Activated CD4-positive, alpha-beta T cell treated with anti-CD3 and anti-CD28 coated beads, Interleukin-2, amount 50 U/mL, for 24 hours (primary cell): ENCODE measurements around the gene RECQL.
"Not testable (repeated sequence)": the region's sequence is repeated elsewhere in the genome, so short reads cannot be mapped to it uniquely, and the experiment has no call there.

Experiments used
- DNase-seq, 2 donors: peaks; one replicate each; pipeline ENCODE4 v3.0.0-alpha.2; 2020; ENCODE audit warnings: low read depth in 1 of 2, low spot score in 1 of 2

Gene RECQL

DNA sequence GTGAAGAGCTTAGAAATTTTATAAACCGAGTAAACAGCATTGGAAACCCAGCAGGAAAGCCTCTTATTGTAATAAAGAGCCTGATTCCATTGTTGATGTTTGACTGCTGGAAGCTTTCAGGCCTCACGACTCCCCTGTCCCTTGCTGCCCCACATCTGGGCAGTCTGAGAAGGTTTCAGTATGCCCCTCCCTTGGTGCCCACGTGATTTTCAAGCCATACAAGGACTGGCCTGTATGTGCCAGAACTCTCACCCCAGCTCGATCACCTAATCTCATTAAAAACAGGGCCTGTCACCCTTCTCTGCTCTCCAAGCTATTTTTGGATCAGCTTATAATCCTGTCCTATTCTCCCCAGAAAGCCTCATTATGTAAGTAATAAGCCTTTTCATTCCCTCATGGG is 71.4 kb downstream of the RECQL start:
- no peak for DNase-seq

- no peak for DNase-seq
Measured at GRCh38 chr12:21428241-21428640, 73.2 kb downstream of the RECQL start.

DNA sequence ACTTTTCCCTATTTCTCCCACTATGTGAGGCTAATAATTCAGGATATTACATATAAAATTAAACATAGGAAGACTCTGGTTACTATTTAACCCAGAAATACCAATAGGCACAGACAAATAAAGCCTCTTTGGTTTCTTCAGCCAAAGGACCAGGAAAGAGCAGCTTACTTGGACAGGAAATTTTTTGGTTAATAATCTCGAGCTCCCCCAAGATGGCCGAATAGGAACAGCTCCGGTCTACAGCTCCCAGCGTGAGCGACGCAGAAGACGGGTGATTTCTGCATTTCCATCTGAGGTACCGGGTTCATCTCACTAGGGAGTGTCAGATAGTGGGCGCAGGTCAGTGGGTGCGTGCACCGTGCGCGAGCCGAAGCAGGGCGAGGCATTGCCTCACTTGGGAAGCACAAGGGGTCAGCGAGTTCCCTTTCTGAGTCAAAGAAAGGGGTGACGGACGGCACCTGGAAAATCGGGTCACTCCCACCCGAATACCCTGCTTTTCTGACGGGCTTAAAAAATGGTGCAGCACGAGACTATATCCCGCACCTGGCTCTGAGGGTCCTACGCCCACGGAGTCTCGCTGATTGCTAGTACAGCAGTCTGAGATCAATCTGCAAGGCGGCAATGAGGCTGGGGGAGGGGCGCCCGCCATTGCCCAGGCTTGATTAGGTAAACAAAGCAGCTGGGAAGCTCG is 82.3 kb downstream of the RECQL start:
- not testable (repeated sequence) for DNase-seq
